Measurements from ENCODE around the gene OIP5.
"Not testable (repeated sequence)": the region's sequence is repeated elsewhere in the genome, so short reads cannot be mapped to it uniquely, and the experiment has no call there.

The OIP5 gene

DNA sequence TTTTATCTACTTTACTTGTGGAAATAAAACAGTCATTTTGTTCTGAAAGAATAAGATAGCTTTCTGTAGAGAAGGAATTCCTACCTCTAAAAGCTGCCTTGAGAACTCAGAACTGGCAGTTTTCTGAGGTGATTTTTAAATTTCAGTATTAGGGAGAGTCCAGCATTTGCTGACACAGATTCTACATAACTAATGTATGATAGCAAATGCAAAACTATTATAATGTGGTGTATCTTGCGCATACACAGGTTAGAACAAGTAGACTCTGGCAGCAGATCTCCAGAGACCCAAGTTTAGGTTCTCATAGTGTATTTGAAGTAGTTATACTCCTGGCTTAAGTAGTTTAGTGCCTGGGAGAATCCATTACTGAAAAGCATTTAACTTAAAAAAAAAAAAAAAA, 30.8 kb downstream of the OIP5 start:
- no peak for DNase-seq

GRCh38 chr15:41301139-41301538, 31.3 kb downstream of the OIP5 start:
- not testable (repeated sequence) for DNase-seq

GRCh38 chr15:41292521-41292920, 39.9 kb downstream of the OIP5 start:
- no peak for DNase-seq

DNA sequence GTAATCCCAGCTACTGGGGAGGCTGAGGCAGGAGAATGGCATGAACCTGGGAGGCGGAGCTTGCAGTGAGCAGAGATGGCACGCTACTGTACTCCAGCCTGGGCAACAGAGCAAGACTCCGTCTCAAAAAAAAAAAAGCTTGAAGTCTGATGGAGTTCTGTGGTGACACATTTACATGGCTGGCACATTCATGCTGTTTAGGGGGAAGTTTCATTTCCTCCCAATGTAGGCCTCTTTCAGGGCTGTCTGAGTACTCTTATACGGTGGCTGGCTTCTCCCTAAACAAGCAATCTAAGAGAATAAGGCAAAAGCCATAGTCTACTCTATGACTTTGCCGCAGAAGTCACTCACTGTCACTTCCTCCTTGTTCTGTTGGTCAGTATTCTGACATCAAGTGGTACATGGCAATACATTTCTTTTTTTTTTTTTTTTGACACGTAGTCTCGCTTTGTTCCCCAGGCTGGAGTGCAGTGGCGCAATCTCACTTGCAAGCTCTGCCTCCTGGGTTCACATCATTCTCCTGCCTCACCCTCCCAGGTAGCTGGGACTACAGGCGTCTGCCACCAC, 41.2 kb downstream of the OIP5 start:
- DNase-seq: no peak

GRCh38 chr15:41289953-41290352, 42.4 kb downstream of the OIP5 start:
- DNase-seq: no peak

DNA sequence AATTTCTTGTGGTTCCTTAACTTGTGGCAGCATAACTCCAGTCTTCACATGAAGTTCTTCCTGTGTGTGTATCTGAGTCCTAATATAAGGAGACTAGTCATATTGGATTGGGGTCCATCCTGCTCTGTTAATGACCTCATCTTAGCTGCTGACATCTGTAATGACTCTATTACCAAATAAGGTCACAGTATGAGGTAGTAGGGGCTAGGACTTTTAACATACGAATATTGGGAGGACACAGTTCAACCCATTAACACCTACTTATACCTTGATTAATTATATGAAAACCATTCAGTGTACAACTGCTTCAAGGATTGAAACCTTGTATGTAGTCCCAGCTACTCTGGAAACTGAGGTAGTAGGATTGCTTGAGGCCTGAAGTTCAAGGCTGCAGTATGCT, 43.9 kb downstream of the OIP5 start:
- DNase-seq: no peak

GRCh38 chr15:41286665-41287333, 45.6 kb downstream of the OIP5 start:
- DNase-seq: no peak

- no peak for DNase-seq
Measured at GRCh38 chr15:41285285-41285684, 47.1 kb downstream of the OIP5 start.

GRCh38 chr15:41284427-41285177, 47.8 kb downstream of the OIP5 start:
- no peak for DNase-seq

GRCh38 chr15:41283653-41284426, 48.6 kb downstream of the OIP5 start:
- peak; percentile 93 for DNase-seq

GRCh38 chr15:41282980-41283652, 49.3 kb downstream of the OIP5 start:
- DNase-seq: not testable (repeated sequence)

DNA sequence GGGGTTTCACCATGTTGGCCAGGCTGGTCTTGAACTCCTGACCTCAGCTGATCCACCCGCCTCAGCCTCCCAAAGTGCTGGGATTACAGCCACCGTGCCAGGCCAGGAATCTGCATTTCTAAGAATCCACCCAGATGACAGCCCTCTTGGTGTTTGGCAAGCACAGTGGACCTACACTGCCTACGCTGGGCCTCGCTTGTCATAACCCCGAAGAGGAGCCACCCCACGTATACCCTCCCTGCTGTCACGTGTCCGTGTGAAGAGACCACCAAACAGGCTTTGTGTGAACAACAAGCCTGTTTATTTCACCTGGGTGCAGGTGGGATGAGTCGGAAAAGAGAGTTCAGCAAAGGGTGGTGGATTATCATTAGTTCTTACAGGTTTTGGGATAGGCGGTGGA, 50.0 kb downstream of the OIP5 start:
- DNase-seq: not testable (repeated sequence)

- DNase-seq: no peak
Measured at GRCh38 chr15:41281236-41281635, 51.2 kb downstream of the OIP5 start.

DNA sequence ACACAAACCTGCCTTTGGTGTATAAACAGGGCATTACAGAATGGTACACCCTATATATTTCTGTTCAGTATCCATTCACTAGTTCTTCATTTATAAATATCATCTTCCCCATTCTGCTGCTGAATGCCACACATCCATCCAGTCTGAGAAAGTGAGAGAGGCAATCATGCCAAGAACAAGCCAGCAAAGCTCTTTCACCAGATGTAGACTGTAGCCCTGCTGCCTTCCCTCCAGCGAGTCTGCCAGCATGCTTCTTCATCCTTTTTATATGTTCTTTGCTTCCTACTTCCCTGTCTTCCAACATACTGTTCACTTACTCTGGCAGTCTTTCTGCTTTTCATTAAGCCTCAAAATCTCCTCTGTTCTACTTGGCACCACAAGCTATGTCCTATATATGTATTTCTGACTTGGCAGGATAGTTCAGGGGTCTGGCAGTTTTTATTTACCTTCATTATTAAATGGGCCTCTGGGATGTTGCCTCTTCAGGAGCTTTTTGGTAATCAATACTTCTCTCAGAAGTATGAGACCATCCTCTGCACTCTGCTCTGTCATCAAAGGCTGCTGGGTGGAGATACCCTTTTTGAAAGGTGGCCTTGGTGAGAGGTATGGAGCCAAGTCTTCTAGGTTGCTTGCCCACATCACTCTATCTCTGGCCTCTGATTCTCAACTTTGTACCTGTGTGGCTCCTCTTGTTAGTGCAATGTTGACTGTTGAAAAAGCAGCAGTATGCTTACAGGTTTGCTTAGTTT, 52.7 kb downstream of the OIP5 start:
- no peak for DNase-seq

DNA sequence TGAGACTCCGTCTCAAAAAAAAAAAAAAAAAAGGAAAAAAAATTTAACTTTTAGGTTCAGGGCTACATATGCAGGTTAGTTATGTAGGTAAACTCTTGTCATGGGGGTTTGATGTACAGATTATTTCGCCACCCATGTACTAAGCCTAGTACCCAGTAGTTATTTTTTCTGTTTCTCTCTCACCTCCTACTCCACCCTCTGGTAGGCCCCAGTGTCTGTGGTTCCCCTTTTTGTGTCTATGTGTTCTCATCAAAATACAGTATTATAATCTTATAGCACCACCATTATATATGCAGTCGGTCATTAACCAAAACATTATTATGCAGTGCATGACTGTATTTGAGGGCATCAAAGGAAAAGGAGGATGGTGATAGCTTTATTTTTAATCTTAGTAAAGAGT, 54.1 kb downstream of the OIP5 start:
- no peak for DNase-seq

DNA sequence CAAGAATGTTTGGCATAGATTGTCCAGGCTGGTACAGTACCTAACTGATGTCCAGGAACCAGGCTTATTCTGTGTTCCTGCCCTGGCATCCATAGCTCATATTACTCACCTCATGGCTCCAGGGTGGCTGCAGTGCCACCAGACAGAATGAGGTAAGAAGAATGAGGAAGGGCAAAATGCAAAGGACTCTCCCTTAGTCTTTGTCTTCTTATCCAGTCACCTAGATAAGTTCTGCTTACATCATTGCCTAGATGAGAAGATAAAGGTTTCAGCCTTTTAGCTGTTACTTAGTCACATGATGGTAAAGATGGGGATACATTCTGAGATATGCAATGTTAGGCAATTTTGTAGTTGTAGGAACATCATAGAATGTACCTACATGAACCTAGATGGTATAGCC, 55.6 kb downstream of the OIP5 start:
- no peak for DNase-seq

GRCh38 chr15:41269887-41270286, 62.5 kb downstream of the OIP5 start:
- no peak for DNase-seq

GRCh38 chr15:41263891-41264351, 68.5 kb downstream of the OIP5 start:
- DNase-seq: no peak

GRCh38 chr15:41262571-41262970, 69.8 kb downstream of the OIP5 start:
- no peak for DNase-seq

- not testable (repeated sequence) for DNase-seq
Measured at GRCh38 chr15:41260924-41261323, 71.5 kb downstream of the OIP5 start.

GRCh38 chr15:41259546-41260189, 72.7 kb downstream of the OIP5 start:
- DNase-seq: no peak
